Measurements from ENCODE around the gene IFFO2.
A peak's percentile ranks its signal among the peaks of the same experiment; 100 is the strongest.

The IFFO2 gene

DNA sequence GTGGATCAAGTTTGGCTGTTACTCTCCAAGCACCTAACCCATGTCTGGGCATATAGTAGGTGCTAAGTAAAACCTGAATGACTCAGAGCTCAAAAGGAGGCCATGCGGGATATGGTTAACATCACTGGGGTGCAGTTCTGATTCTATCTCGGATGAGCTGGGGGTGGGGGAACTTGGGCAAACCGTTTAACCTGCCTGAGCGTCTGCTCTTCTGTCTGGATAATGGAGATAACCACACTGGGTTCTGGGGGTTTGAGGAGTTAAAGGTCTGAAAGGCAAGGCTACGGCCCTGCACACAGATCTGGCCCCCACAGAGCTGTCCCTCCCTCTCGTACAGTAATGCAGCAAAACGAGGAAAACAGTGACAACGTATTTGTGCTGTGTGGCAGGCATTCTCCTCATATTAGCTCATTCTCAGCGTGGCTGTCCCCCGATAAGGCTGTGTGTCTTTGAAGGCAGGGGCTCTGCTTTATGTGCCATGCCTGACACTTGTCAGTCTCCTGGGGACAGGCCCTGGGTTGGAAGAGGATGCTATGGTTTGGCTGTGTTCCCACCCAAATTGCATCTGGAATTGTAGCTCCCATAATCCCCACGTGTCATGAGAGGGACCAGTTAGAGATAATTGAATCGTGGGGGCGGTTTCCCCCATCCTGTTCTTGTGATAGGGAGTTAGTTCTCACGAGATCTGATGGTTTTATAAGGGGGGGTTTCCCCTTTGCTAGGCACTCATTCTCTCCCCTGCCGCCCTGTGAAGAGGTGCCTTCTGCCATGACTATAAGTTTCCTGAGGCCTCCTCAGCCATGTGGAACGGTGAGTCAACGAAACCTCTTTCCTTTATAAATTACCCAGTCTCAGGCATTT is 47.3 kb downstream of the IFFO2 start:
- Histone ChIP-seq H3K36me3 (replicated peaks; ENCODE audit: insufficient read depth, low read length) (no peaks in the 10 kb centered on the region), H3K4me1 (ENCODE audit: low read length) (no peaks in the 10 kb centered on the region), H3F3A (ENCODE audit: insufficient read depth, low read length) (no peaks in the 10 kb centered on the region), H3K79me2 (ENCODE audit: low read length) (no peaks in the 10 kb centered on the region), H3K4me3 (ENCODE audit: low read length) (no peak overlapping the region), H3K9me2 (replicated peaks; ENCODE audit: insufficient read depth, low read length) (no peaks in the 10 kb centered on the region), H3K9me3 (replicated peaks; ENCODE audit: insufficient read depth, low read length) (no peaks in the 10 kb centered on the region), H3K4me2 (ENCODE audit: low read depth, low read length) (no peak overlapping the region), H3K27me3 (replicated peaks; ENCODE audit: insufficient read depth, low read length) (no peaks in the 10 kb centered on the region), H3K9ac (ENCODE audit: low read length) (no peak overlapping the region), H2AFZ (ENCODE audit: low read length) (no peak overlapping the region), H3K27ac (ENCODE audit: low read length) (no peak overlapping the region), H4K20me1 (ENCODE audit: insufficient read depth, low read length) (no peaks in the 10 kb centered on the region)
- no peak for DNase-seq
- TF ChIP-seq, protein P1, sequence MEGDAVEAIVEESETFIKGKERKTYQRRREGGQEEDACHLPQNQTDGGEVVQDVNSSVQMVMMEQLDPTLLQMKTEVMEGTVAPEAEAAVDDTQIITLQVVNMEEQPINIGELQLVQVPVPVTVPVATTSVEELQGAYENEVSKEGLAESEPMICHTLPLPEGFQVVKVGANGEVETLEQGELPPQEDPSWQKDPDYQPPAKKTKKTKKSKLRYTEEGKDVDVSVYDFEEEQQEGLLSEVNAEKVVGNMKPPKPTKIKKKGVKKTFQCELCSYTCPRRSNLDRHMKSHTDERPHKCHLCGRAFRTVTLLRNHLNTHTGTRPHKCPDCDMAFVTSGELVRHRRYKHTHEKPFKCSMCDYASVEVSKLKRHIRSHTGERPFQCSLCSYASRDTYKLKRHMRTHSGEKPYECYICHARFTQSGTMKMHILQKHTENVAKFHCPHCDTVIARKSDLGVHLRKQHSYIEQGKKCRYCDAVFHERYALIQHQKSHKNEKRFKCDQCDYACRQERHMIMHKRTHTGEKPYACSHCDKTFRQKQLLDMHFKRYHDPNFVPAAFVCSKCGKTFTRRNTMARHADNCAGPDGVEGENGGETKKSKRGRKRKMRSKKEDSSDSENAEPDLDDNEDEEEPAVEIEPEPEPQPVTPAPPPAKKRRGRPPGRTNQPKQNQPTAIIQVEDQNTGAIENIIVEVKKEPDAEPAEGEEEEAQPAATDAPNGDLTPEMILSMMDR (IDR thresholded peaks at IDR 0.05; ENCODE audit: low read length): no peak
- no peak for TF ChIP-seq EZH2phosphoT487 (IDR thresholded peaks at IDR 0.05; ENCODE audit: low read length)
- TF ChIP-seq EZH2 (optimal IDR thresholded peaks at IDR 0.05; ENCODE audit: low read depth, low read length): no peak

DNA sequence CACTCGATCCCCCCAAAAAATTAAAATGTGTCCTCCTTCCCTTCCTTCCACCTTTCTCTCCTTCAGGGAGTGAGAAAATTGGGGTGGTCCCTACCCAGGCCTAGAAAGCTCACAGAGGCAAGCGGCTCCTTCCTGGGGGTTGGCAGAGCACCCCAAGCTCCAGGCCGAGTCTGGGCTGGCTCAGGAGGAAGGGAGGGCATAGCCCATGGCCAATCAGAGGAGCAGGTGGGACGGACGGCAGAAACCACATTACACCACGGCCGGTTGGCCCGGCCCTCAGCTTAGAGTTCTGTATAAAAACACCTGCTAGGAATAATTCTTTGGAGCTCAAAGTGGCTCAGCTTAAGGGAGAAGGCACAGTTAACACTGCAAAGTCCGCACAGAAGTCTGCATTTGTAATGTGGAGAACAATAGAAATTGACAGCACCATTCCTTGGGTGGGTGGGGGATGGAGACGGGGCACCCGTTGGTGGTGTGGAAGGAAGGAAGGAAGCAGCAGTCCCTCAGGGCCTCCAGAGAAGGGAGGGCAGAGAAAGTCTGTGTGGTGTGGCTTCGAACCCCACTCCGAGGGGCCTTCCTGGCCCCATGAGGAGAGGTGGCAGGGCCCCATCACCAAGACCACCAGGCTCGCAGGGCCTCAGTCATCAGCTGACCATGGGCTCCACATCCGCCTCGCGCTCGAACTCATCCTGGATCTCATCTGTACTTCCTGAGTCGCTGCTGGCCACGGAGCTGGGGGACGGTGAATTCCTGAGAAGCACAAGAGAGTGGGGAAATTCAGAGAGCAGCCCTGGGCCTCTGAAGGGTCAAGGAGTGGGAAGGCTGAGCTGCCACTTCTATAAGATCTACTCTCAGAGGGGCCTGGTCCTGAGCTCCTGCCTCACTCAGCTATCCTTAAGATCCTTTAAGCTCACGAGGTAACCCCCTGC is 48.3 kb downstream of the IFFO2 start:
- H3K36me3 ChIP-seq (replicated peaks; ENCODE audit: insufficient read depth, low read length): no peaks in the 10 kb centered on the region
- H3K9me3 ChIP-seq (replicated peaks; ENCODE audit: insufficient read depth, low read length): no peaks in the 10 kb centered on the region
- no peaks in the 10 kb centered on the region for H3K27me3 ChIP-seq (replicated peaks; ENCODE audit: insufficient read depth, low read length)
- no peaks in the 10 kb centered on the region for H3K79me2 ChIP-seq (ENCODE audit: low read length)
- H3K4me3 ChIP-seq (ENCODE audit: low read length): no peak overlapping the region
- DNase-seq: no peak
- no peaks in the 10 kb centered on the region for H3F3A ChIP-seq (ENCODE audit: insufficient read depth, low read length)
- no peak for TF ChIP-seq EZH2phosphoT487 (IDR thresholded peaks at IDR 0.05; ENCODE audit: low read length)
- no peak for TF ChIP-seq EZH2 (optimal IDR thresholded peaks at IDR 0.05; ENCODE audit: low read depth, low read length)
- TF ChIP-seq, protein P1 (IDR thresholded peaks at IDR 0.05; ENCODE audit: low read length): no peak
- H3K9me2 ChIP-seq (replicated peaks; ENCODE audit: insufficient read depth, low read length): no peaks in the 10 kb centered on the region
- no peak overlapping the region for H3K4me2 ChIP-seq (ENCODE audit: low read depth, low read length)
- H2AFZ ChIP-seq (ENCODE audit: low read length): no peak overlapping the region
- no peaks in the 10 kb centered on the region for H4K20me1 ChIP-seq (ENCODE audit: insufficient read depth, low read length)
- H3K9ac ChIP-seq (ENCODE audit: low read length): no peak overlapping the region
- H3K4me1 ChIP-seq (ENCODE audit: low read length): 0 out of 2 replicates have a peak, but pooled peaks cover 6% of the 10 kb centered on the region
- no peak overlapping the region for H3K27ac ChIP-seq (ENCODE audit: low read length)

DNA sequence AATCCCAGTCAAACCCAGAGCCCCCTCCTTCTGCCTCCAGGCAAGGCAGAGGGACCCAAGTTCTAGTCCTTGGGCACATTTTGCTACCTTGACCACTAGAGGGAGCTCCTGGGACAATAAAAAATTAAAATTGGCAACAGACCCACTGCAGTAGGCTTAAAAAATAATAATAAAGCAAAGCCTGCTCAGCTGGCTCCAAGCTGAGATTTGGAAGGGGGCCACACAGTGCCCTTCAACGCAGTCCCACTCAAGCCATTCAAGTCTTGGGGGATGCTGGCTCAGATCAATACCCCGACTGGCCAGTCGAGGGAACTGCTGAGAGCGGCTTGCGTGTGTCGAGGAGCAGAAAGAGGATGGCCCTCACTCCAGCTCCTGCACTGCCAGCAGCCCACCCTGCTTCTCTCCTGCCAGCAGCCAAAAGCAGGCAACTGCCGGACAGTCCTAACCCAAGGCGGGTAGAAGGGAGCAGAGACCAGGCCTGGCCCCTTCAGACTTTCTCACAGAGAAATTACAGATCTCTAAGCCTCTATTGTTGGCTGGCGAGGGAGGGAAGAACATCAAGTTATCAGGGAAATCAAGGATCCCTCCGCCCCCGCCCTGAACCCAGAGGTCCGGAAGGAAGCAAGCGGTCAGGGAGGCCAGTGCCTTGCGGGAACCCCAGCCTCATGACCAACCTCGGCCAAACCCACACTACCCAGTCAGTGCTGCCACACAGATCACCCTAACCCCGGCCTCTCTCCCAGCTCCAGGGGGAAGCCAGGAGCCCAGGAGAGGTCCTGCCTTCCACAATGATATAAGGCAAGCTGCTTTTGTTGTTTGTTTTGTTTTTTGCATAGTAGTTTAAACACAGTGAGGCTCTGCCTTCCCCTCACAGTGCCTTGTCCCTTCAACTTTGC is 49.2 kb downstream of the IFFO2 start:
- TF ChIP-seq, protein P1 (IDR thresholded peaks at IDR 0.05; ENCODE audit: low read length): peak; percentile 85
- TF ChIP-seq EZH2phosphoT487 (IDR thresholded peaks at IDR 0.05; ENCODE audit: low read length) (no peak), EZH2 (optimal IDR thresholded peaks at IDR 0.05; ENCODE audit: low read depth, low read length) (no peak)
- Histone ChIP-seq H3K4me1 (ENCODE audit: low read length) (0 out of 2 replicates have a peak, but pooled peaks cover 6% of the 10 kb centered on the region), H3K36me3 (replicated peaks; ENCODE audit: insufficient read depth, low read length) (no peaks in the 10 kb centered on the region), H3K27ac (ENCODE audit: low read length) (no peak overlapping the region), H3K9ac (ENCODE audit: low read length) (no peak overlapping the region), H3K27me3 (replicated peaks; ENCODE audit: insufficient read depth, low read length) (no peaks in the 10 kb centered on the region), H3K9me2 (replicated peaks; ENCODE audit: insufficient read depth, low read length) (no peaks in the 10 kb centered on the region), H3F3A (ENCODE audit: insufficient read depth, low read length) (no peaks in the 10 kb centered on the region), H2AFZ (ENCODE audit: low read length) (no peak overlapping the region), H3K4me3 (ENCODE audit: low read length) (no peak overlapping the region), H3K4me2 (ENCODE audit: low read depth, low read length) (no peak overlapping the region), H3K9me3 (replicated peaks; ENCODE audit: insufficient read depth, low read length) (no peaks in the 10 kb centered on the region), H4K20me1 (ENCODE audit: insufficient read depth, low read length) (no peaks in the 10 kb centered on the region), H3K79me2 (ENCODE audit: low read length) (no peaks in the 10 kb centered on the region)
- peak; percentile 60 for DNase-seq

Data from MM.1S (cell line).